HepG2 (cell line): ENCODE measurements around the gene ZBP1. TPM values are rescaled to one million over a fixed set of nuclear protein-coding genes. Genes with fewer than 3 reads are reported as not detected.
A peak's percentile ranks its signal among the peaks of the same experiment; 100 is the strongest.

ENCODE experiments used
- BRD4 ChIP-seq: sonication (generic); formaldehyde crosslinking; IDR thresholded peaks from 2 replicates; pipeline ENCODE4 v1.4.0; 2020; ENCODE audit warnings: missing genetic modification reagents
- EHMT2 ChIP-seq: fragments of 200-600 bp; sonication (generic); IDR thresholded peaks from 2 replicates; pipeline ENCODE4 v1.7.0; 2017; ENCODE audit warnings: antibody characterized with exemption, low read depth, low read length, borderline replicate concordance
- ELF4 ChIP-seq: sonication (generic); formaldehyde crosslinking; IDR thresholded peaks from 2 replicates; pipeline ENCODE4 v1.5.0; 2020; ENCODE audit warnings: missing genetic modification reagents, mild to moderate bottlenecking, moderate library complexity, borderline replicate concordance
- HHEX ChIP-seq: IDR thresholded peaks from 2 replicates; pipeline ENCODE4 v1.6.1; 2016; ENCODE audit warnings: control low read depth
- KDM5B ChIP-seq: sonication (generic); formaldehyde crosslinking; IDR thresholded peaks from 2 replicates; pipeline ENCODE4 v1.4.0; 2020; ENCODE audit warnings: missing genetic modification reagents, mild to moderate bottlenecking, borderline replicate concordance
- MYC ChIP-seq: sonication (generic); formaldehyde crosslinking; IDR thresholded peaks from 2 replicates; pipeline ENCODE4 v1.9.0; 2021; ENCODE audit warnings: missing genetic modification reagents, borderline replicate concordance
- NCOA2 ChIP-seq: sonication (generic); formaldehyde crosslinking; IDR thresholded peaks from 2 replicates; pipeline ENCODE4 v1.8.0; 2022; ENCODE audit warnings: inconsistent platforms
- NRL ChIP-seq: sonication (generic); formaldehyde crosslinking; IDR thresholded peaks from 2 replicates; pipeline ENCODE4 v1.5.0; 2020; ENCODE audit warnings: missing genetic modification reagents, mild to moderate bottlenecking, moderate library complexity, borderline replicate concordance
- SRSF1 ChIP-seq: fragments of 200-400 bp; formaldehyde crosslinking; optimal IDR thresholded peaks from 2 replicates; pipeline ENCODE3; 2017; ENCODE audit warnings: mild to moderate bottlenecking, low read depth, low read length, moderate library complexity
- SYNCRIP ChIP-seq: fragments of 200-400 bp; formaldehyde crosslinking; IDR thresholded peaks from 2 replicates; pipeline ENCODE4 v1.6.1; 2018; ENCODE audit warnings: mild to moderate bottlenecking, low read depth, low read length; ENCODE audit not compliant: insufficient read depth
- TAF1 ChIP-seq: sonication (generic); formaldehyde crosslinking; IDR thresholded peaks from 2 replicates; pipeline ENCODE4 v1.4.0; 2020; ENCODE audit warnings: missing genetic modification reagents
- TBX3 ChIP-seq: fragments of 450-650 bp; IDR thresholded peaks from 2 replicates; pipeline ENCODE4 v1.6.1; 2017; ENCODE audit warnings: antibody characterized with exemption, mild to moderate bottlenecking, inconsistent platforms, borderline replicate concordance
- THYN1 ChIP-seq: sonication (generic); formaldehyde crosslinking; IDR thresholded peaks from 2 replicates; pipeline ENCODE4 v1.8.1; 2023; ENCODE audit warnings: low read depth, mild to moderate bottlenecking, moderate library complexity, missing genetic modification reagents, borderline replicate concordance
- ZBTB42 ChIP-seq: sonication (generic); formaldehyde crosslinking; IDR thresholded peaks from 2 replicates; pipeline ENCODE4 v1.5.0; 2020; ENCODE audit warnings: mild to moderate bottlenecking, missing genetic modification reagents
- ZNF451 ChIP-seq: sonication (generic); formaldehyde crosslinking; IDR thresholded peaks from 2 replicates; pipeline ENCODE4 v1.5.0; 2020; ENCODE audit warnings: mild to moderate bottlenecking, missing genetic modification reagents
- ZNF546 ChIP-seq: sonication (generic); formaldehyde crosslinking; conservative IDR thresholded peaks from 2 replicates; pipeline ENCODE4 v1.8.1; 2023; ENCODE audit warnings: mild to moderate bottlenecking, missing genetic modification reagents
- ZNF607 ChIP-seq: sonication (generic); formaldehyde crosslinking; IDR thresholded peaks from 2 replicates; pipeline ENCODE4 v1.5.1; 2020; ENCODE audit warnings: missing genetic modification reagents, mild to moderate bottlenecking, borderline replicate concordance
- ZNF644 ChIP-seq: IDR thresholded peaks from 2 replicates; pipeline ENCODE4 v1.6.1; 2016; ENCODE audit warnings: low read depth
- ZNF790 ChIP-seq: sonication (generic); formaldehyde crosslinking; IDR thresholded peaks from 2 replicates; pipeline ENCODE4 v1.8.0; 2022; ENCODE audit warnings: missing genetic modification reagents, mild to moderate bottlenecking, borderline replicate concordance
- ZNF891 ChIP-seq: sonication (generic); formaldehyde crosslinking; IDR thresholded peaks from 2 replicates; pipeline ENCODE4 v1.5.0; 2020; ENCODE audit warnings: mild to moderate bottlenecking, missing genetic modification reagents
- polyA plus RNA-seq, 8 experiments: library from polyadenylated mRNA; depleted of rRNA in 3 of 8; stranded (reverse) in 7 of 8; unstranded in 1 of 8; fragments of >200 nt; fragmentation: Illumina TruSeq in 4 of 8; extraction: Trizol in 4 of 8; gene quantifications; 2 replicates each; pipeline versions ENCODE4 v1.2.1 to v1.2.3, GENCODE V29; 2011 to 2016; ENCODE audit warnings: low read depth in 4 of 8, missing spikeins in 1 of 8, mixed read lengths in 1 of 8; ENCODE audit not compliant: insufficient read depth in 1 of 8
- total RNA-seq, 5 experiments: library from RNA; depleted of rRNA; stranded (reverse); fragments of >200 nt; fragmentation: Illumina TruSeq; extraction: Trizol; gene quantifications; 2 replicates each; pipeline ENCODE4 v1.2.3, GENCODE V29; 2016; ENCODE audit warnings: low read depth in 1 of 5
- TF ChIP-seq, protein P1 (sequence below): sonication (generic); formaldehyde crosslinking; IDR thresholded peaks from 2 replicates; pipeline ENCODE4 v1.4.0; 2020; ENCODE audit warnings: low read depth, mild to moderate bottlenecking, missing genetic modification reagents
- TF ChIP-seq, protein P2 (sequence below): fragments of 450-650 bp; IDR thresholded peaks from 2 replicates; pipeline ENCODE4 v1.6.1; 2017
- TF ChIP-seq, protein P3 (sequence below): fragments of 450-650 bp; IDR thresholded peaks from 2 replicates; pipeline ENCODE4 v1.6.1; 2016
- TF ChIP-seq, protein P4 (sequence below): sonication (generic); formaldehyde crosslinking; conservative IDR thresholded peaks from 2 replicates; pipeline ENCODE4 v1.8.0; 2022; ENCODE audit warnings: missing genetic modification reagents

ZBP1 gene
- total and polyA plus RNA-seq, 2 of the 13 experiments (the other 11 are each of a cell fraction or from before 2014, with no cell fraction given): not detected

DNA sequence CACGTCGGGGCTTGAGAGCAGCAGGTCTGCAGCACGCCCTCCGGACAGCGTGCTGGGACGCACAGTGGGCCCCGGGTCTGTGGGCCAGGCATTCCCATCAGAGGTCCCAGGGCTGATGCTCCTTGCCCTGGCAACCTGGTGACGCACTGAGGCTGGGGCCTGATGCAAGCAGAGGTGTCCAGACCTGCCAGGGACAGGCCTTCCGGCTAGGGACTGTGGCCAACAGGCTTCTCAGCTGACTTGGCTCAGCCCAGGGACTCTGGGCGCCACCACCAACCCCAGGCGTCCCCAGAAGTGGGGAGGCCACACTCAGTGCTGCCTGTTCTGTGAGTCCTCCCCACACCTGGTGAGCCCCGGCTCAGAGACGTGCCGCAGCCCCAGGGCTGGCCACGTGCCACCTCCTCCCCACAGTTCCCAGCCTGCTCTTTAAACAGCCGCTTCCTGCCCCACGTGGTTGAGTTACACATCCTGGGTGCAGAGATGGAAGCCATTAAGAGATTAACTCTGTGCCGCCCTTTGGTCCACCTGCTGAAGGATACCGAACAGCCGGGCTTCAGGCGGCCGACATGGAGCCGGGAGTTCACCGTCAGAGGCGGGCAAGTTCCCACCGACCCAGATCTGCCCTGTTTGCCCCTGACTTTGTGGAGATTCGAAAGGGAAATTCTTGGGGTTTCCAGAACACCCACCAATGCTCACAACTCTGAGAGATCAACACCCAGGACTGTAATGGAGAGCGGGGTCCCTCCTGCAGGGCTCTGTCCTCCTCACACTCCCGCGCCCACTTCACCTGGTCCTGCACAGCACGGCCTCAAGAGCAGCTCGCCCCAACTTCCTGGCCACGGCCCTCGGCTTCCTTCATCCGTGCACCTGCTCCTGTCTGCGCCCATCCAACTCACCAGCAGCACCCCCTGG, 37.6 kb upstream of the ZBP1 start (continued):
- TF ChIP-seq, protein P1, sequence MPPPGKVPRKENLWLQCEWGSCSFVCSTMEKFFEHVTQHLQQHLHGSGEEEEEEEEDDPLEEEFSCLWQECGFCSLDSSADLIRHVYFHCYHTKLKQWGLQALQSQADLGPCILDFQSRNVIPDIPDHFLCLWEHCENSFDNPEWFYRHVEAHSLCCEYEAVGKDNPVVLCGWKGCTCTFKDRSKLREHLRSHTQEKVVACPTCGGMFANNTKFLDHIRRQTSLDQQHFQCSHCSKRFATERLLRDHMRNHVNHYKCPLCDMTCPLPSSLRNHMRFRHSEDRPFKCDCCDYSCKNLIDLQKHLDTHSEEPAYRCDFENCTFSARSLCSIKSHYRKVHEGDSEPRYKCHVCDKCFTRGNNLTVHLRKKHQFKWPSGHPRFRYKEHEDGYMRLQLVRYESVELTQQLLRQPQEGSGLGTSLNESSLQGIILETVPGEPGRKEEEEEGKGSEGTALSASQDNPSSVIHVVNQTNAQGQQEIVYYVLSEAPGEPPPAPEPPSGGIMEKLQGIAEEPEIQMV: no peak
- TF ChIP-seq EHMT2: no peak
- TF ChIP-seq ZBTB42 (CRISPR knock-in tag): no peak
- TF ChIP-seq THYN1 (CRISPR knock-in tag): no peak
- TF ChIP-seq MYC (CRISPR knock-in tag): peak; percentile 84
- TF ChIP-seq SRSF1: no peak
- TF ChIP-seq, protein P2, sequence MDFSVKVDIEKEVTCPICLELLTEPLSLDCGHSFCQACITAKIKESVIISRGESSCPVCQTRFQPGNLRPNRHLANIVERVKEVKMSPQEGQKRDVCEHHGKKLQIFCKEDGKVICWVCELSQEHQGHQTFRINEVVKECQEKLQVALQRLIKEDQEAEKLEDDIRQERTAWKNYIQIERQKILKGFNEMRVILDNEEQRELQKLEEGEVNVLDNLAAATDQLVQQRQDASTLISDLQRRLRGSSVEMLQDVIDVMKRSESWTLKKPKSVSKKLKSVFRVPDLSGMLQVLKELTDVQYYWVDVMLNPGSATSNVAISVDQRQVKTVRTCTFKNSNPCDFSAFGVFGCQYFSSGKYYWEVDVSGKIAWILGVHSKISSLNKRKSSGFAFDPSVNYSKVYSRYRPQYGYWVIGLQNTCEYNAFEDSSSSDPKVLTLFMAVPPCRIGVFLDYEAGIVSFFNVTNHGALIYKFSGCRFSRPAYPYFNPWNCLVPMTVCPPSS: no peak
- TF ChIP-seq TAF1 (CRISPR knock-in tag): no peak
- TF ChIP-seq NCOA2 (CRISPR knock-in tag): no peak
- TF ChIP-seq ZNF451 (CRISPR knock-in tag): no peak
- 0 out of 2 replicates have a peak, but pooled peaks have one; percentile 21 for TF ChIP-seq ZNF644
- no peak for TF ChIP-seq NRL (CRISPR knock-in tag)
- TF ChIP-seq ZNF546 (CRISPR knock-in tag): no peak
- no peak for TF ChIP-seq HHEX (CRISPR knock-in tag)
- TF ChIP-seq ZNF790 (CRISPR knock-in tag): peak; percentile 42; the same call in 1 of the 2 replicates
- TF ChIP-seq, protein P3, sequence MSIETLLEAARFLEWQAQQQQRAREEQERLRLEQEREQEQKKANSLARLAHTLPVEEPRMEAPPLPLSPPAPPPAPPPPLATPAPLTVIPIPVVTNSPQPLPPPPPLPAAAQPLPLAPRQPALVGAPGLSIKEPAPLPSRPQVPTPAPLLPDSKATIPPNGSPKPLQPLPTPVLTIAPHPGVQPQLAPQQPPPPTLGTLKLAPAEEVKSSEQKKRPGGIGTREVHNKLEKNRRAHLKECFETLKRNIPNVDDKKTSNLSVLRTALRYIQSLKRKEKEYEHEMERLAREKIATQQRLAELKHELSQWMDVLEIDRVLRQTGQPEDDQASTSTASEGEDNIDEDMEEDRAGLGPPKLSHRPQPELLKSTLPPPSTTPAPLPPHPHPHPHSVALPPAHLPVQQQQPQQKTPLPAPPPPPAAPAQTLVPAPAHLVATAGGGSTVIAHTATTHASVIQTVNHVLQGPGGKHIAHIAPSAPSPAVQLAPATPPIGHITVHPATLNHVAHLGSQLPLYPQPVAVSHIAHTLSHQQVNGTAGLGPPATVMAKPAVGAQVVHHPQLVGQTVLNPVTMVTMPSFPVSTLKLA: peak; percentile 73
- no peak for TF ChIP-seq TBX3
- TF ChIP-seq SYNCRIP: no peak
- no peak for TF ChIP-seq ELF4
- TF ChIP-seq, protein P4, sequence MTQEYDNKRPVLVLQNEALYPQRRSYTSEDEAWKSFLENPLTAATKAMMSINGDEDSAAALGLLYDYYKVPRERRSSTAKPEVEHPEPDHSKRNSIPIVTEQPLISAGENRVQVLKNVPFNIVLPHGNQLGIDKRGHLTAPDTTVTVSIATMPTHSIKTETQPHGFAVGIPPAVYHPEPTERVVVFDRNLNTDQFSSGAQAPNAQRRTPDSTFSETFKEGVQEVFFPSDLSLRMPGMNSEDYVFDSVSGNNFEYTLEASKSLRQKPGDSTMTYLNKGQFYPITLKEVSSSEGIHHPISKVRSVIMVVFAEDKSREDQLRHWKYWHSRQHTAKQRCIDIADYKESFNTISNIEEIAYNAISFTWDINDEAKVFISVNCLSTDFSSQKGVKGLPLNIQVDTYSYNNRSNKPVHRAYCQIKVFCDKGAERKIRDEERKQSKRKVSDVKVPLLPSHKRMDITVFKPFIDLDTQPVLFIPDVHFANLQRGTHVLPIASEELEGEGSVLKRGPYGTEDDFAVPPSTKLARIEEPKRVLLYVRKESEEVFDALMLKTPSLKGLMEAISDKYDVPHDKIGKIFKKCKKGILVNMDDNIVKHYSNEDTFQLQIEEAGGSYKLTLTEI (CRISPR knock-in tag): no peak
- TF ChIP-seq KDM5B (CRISPR knock-in tag): peak; percentile 49; the same call in 1 of the 2 replicates
- no peak for TF ChIP-seq ZNF891 (CRISPR knock-in tag)
- no peak for TF ChIP-seq BRD4 (CRISPR knock-in tag)
- TF ChIP-seq ZNF607: no peak
